Common myeloid progenitor, CD34-positive (primary cell): Measurements from ENCODE around the gene HMGCS2.

Source experiments
- CTCF ChIA-PET: fragments of 350-600 bp; sonication (Branson Sonifier 250); formaldehyde crosslinking; loops from one replicate; lab custom pipeline; 2021; ENCODE audit warnings: antibody characterized with exemption; lab: Charles Lee
- POLR2A ChIA-PET: fragments of 350-600 bp; sonication (Branson Sonifier 250); formaldehyde crosslinking; loops from one replicate; lab custom pipeline; 2021; ENCODE audit warnings: antibody characterized with exemption; lab: Charles Lee
- DNase-seq, 3 donors: peaks; one replicate each; pipeline versions ENCODE4 v3.0.0 to v3.0.0-alpha.2; 2013
- H3K27ac ChIP-seq, 2 experiments: 1 replicate in 1 of 2; 2 replicates in 1 of 2; pipeline ENCODE4 v1.7.0; 2013; ENCODE audit warnings: inconsistent platforms in 2 of 2, low read length in 2 of 2, mild to moderate bottlenecking in 2 of 2, low read depth in 1 of 2, moderate library complexity in 1 of 2; ENCODE audit not compliant: severe bottlenecking in 2 of 2, insufficient read depth in 1 of 2, poor library complexity in 1 of 2
- H3K27me3 ChIP-seq, 5 experiments: replicated peaks in 2 of 5; 1 replicate in 3 of 5; 2 replicates in 2 of 5; pipeline versions ENCODE4 v1.6.1 to v1.7.0; 2013; ENCODE audit warnings: low read length in 4 of 5, mild to moderate bottlenecking in 2 of 5, moderate library complexity in 2 of 5, inconsistent platforms in 1 of 5; ENCODE audit not compliant: insufficient read depth in 5 of 5, control insufficient read depth in 4 of 5
- H3K36me3 ChIP-seq, 4 experiments: 1 replicate in 2 of 4; 2 replicates in 2 of 4; pipeline versions ENCODE4 v1.6.1 to v1.7.0; 2013; ENCODE audit warnings: low read length in 3 of 4, control low read depth in 1 of 4, mild to moderate bottlenecking in 1 of 4; ENCODE audit not compliant: control insufficient read depth in 4 of 4, insufficient read depth in 4 of 4
- H3K4me1 ChIP-seq, 4 experiments: 1 replicate in 3 of 4; 2 replicates in 1 of 4; pipeline versions ENCODE4 v1.6.1 to v1.7.1; 2013; ENCODE audit warnings: low read length in 3 of 4, mild to moderate bottlenecking in 3 of 4, control low read depth in 1 of 4, inconsistent platforms in 1 of 4, moderate library complexity in 1 of 4; ENCODE audit not compliant: control insufficient read depth in 4 of 4, insufficient read depth in 4 of 4; ENCODE audit errors: control extremely low read depth in 1 of 4
- H3K4me3 ChIP-seq, 7 experiments: 1 replicate in 4 of 7; 2 replicates in 3 of 7; pipeline versions ENCODE4 v1.5.1 to v1.7.0; 2013; ENCODE audit warnings: mild to moderate bottlenecking in 7 of 7, low read length in 6 of 7, moderate library complexity in 6 of 7, inconsistent platforms in 2 of 7, low read depth in 2 of 7, control low read depth in 1 of 7; ENCODE audit not compliant: insufficient read depth in 4 of 7, control insufficient read depth in 1 of 7; ENCODE audit errors: extremely low read depth in 1 of 7
- H3K9me3 ChIP-seq, 5 experiments: 1 replicate in 4 of 5; 2 replicates in 1 of 5; pipeline versions ENCODE4 v1.6.1 to v1.7.1; 2013; ENCODE audit warnings: low read length in 4 of 5, mild to moderate bottlenecking in 2 of 5, inconsistent platforms in 1 of 5, low read depth in 1 of 5, moderate library complexity in 1 of 5; ENCODE audit not compliant: control insufficient read depth in 4 of 5, insufficient read depth in 2 of 5; ENCODE audit errors: control extremely low read depth in 1 of 5
- WGBS: methylation state at CpG from one replicate; pipeline ENCODE4 v1.1.5; 2013; ENCODE audit not compliant: insufficient coverage; 5-methylcytosine and 5-hydroxymethylcytosine counted together

Gene HMGCS2

GRCh38 chr1:119740896-119741780, 27.6 kb downstream of the HMGCS2 start:
- H3K9me3 ChIP-seq, result no peaks in the 10 kb centered on the region
- H3K27ac ChIP-seq, result no peak overlapping the region
- no peak for DNase-seq
- no peak overlapping the region for H3K4me3 ChIP-seq
- CTCF ChIA-PET, result interaction anchor here (0.6 to 3.9 kb wide), 4 partner anchors 12 to 66 kb away, joined by 3 to 21 read pairs (median 4); no protein-coding TSS in a partner anchor
- peaks cover 0 to 11% (median 5%) of the 10 kb centered on the region in 4 experiments for H3K4me1 ChIP-seq
- H3K27me3 ChIP-seq, result no peaks in the 10 kb centered on the region
- H3K36me3 ChIP-seq, result peaks cover 5 to 85% (median 41%) of the 10 kb centered on the region in 4 experiments
- WGBS, result over 99% methylated on average over 13 of the region's 13 CpGs
- POLR2A ChIA-PET, result no interaction called here

- H3K4me3 ChIP-seq, result no peak overlapping the region
- H3K4me1 ChIP-seq, result peaks cover 0 to 11% (median 5%) of the 10 kb centered on the region in 4 experiments
- WGBS, result 89% methylated on average over 1 of the region's 2 CpGs
- no peak for DNase-seq
- H3K27me3 ChIP-seq, result no peaks in the 10 kb centered on the region
- POLR2A ChIA-PET, result no interaction called here
- H3K36me3 ChIP-seq, result peaks cover 9 to 93% (median 48%) of the 10 kb centered on the region in 4 experiments
- no peak overlapping the region for H3K27ac ChIP-seq
- CTCF ChIA-PET, result interaction anchor here (1.2 to 1.6 kb wide), 3 partner anchors 12 to 126 kb away, joined by 4 read pairs; no protein-coding TSS in a partner anchor
- no peaks in the 10 kb centered on the region for H3K9me3 ChIP-seq
These were observed 28.4 kb downstream of the HMGCS2 start for GRCh38 chr1:119740261-119740660.

GRCh38 chr1:119739150-119739549, 29.6 kb downstream of the HMGCS2 start:
- WGBS, result 97% methylated on average over 4 of the region's 6 CpGs
- Histone ChIP-seq H3K27me3 (no peaks in the 10 kb centered on the region), H3K36me3 (peaks cover 12 to 95% (median 56%) of the 10 kb centered on the region in 4 experiments), H3K9me3 (no peaks in the 10 kb centered on the region), H3K4me3 (no peak overlapping the region), H3K4me1 (peaks cover 0 to 11% (median 5%) of the 10 kb centered on the region in 4 experiments), H3K27ac (no peak overlapping the region)
- ChIA-PET CTCF (interaction anchor here (1.6 kb wide), 1 partner anchor 125 kb away, joined by 4 read pairs; no protein-coding TSS in a partner anchor), POLR2A (interaction anchor here (0.7 kb wide), 1 partner anchor 71 kb away, joined by 3 read pairs; no protein-coding TSS in a partner anchor)
- no peak for DNase-seq

GRCh38 chr1:119738100-119738720, 30.5 kb downstream of the HMGCS2 start:
- Histone ChIP-seq H3K9me3 (no peaks in the 10 kb centered on the region), H3K27ac (no peak overlapping the region), H3K4me3 (no peak overlapping the region), H3K27me3 (no peaks in the 10 kb centered on the region), H3K36me3 (peaks cover 12 to 93% (median 60%) of the 10 kb centered on the region in 4 experiments), H3K4me1 (peaks cover 0 to 11% (median 5%) of the 10 kb centered on the region in 4 experiments)
- no peak for DNase-seq
- CTCF ChIA-PET, result interaction anchor here (1.8 kb wide), 1 partner anchor 14 kb away, joined by 5 read pairs; no protein-coding TSS in a partner anchor
- 97% methylated on average over 5 of the region's 7 CpGs for WGBS
- POLR2A ChIA-PET, result no interaction called here

- ChIA-PET POLR2A (no interaction called here), CTCF (interaction anchor here (1.2 to 1.8 kb wide), 3 partner anchors 13 to 72 kb away, joined by 3 to 5 read pairs (median 4); no protein-coding TSS in a partner anchor)
- peaks cover 10 to 91% (median 58%) of the 10 kb centered on the region in 4 experiments for H3K36me3 ChIP-seq
- H3K4me3 ChIP-seq, result no peak overlapping the region
- DNase-seq, result peak; percentile 87 to 97 (median 95)
- H3K9me3 ChIP-seq, result no peaks in the 10 kb centered on the region
- H3K27ac ChIP-seq, result no peak overlapping the region
- WGBS, result 27% methylated on average over 16 of the region's 16 CpGs
- no peaks in the 10 kb centered on the region for H3K27me3 ChIP-seq
- peaks cover 0 to 11% (median 5%) of the 10 kb centered on the region in 4 experiments for H3K4me1 ChIP-seq
These were observed 31.5 kb downstream of the HMGCS2 start for GRCh38 chr1:119737040-119737682.

GRCh38 chr1:119736649-119737039, 32.1 kb downstream of the HMGCS2 start:
- ChIA-PET POLR2A (no interaction called here), CTCF (interaction anchor here (1.2 to 1.8 kb wide), 3 partner anchors 13 to 73 kb away, joined by 3 to 5 read pairs (median 4); no protein-coding TSS in a partner anchor)
- Histone ChIP-seq H3K4me3 (no peak overlapping the region), H3K27ac (no peak overlapping the region), H3K27me3 (no peaks in the 10 kb centered on the region), H3K36me3 (peaks cover 10 to 91% (median 57%) of the 10 kb centered on the region in 4 experiments), H3K4me1 (peaks cover 0 to 11% (median 5%) of the 10 kb centered on the region in 4 experiments), H3K9me3 (no peaks in the 10 kb centered on the region)
- WGBS, result 100% methylated on average over 1 of the region's 2 CpGs
- peak in 1 of 3 donors; percentile 22 for DNase-seq
